GM21825 (cell line): ENCODE data around the gene LMX1A.

Source experiments
- ATAC-seq: cut with Tn5 transposase; IDR thresholded peaks from one replicate; pipeline ENCODE4 v1.9.1; 2021; ENCODE audit warnings: mild to moderate bottlenecking, moderate library complexity; ENCODE audit not compliant: unreplicated experiment

LMX1A gene

DNA sequence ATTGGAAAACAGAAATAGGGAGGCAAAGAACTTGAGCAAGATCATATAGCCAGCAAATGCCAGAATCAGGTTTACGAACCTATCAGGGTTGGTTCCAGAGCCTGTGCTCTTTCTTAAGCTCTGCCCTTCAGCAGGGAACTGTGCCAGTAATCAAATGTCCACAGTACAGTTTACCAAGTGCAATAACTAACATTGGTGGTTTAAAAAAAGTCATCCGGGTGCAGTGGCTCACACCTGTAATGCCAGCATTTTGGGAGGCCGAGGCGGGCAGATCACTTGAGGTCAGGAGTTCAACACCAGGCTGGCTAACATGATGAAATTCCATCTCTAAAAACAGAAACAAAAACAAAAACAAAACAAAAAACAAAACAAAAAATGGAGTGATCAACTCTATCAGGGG lies 182.7 kb downstream of the LMX1A start:
- no peak for ATAC-seq

DNA sequence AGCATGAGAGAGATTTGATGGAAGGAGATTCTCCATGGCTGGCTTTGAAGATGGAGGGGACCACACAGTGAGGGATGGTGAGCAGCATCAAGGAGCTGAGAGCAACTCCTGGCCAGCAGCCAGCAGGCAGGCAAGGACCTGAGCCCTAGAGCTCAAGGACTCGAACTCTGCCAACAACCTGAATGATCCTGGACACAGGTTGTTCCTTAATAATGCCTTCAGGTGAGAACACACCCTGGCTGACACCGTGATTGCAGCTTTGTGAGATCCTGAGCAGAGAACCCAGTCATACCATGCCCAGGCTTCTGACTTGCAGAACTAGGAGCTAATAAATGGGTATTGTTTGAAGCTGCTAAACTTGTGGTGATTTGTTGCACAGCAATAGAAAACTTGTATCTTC lies 183.1 kb downstream of the LMX1A start:
- no peak for ATAC-seq

DNA sequence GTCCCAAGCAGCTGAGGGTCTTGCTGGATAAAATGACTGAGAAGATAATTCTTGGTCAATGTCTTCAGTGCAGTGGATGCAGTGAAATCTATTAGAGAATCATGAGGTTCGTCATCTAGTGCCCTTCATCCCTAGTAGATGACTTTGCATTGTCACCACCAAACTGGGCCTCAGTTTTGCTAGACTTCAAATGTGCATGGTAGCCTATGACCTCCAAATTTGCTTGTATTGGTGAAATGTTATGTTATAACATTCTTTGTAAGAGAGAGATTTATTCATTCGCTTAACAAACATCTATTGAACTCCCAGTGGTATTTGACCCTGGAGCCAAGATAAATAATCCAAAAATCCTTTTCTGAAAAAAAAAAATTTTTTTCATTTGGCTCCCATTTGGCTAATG lies 183.8 kb downstream of the LMX1A start:
- no peak for ATAC-seq

DNA sequence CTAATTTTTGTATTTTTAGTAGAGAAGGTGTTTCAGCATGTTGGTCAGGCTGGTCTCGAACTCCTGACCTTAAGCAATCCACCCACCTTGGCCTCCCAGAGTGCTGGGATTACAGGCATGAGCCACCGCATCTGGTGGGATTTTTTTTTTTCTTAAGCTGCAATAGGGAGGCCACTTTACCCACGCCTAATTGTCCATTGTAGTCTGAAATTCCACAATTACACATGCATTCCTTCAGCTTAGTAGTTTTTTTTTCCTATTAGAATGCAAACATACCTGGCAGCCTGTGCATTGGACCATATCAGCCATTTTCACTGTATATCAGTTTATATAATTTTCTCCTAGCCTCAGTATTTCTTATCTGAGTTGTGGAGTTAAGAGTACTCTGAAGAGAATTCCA lies 186.8 kb downstream of the LMX1A start:
- ATAC-seq, result no peak

DNA sequence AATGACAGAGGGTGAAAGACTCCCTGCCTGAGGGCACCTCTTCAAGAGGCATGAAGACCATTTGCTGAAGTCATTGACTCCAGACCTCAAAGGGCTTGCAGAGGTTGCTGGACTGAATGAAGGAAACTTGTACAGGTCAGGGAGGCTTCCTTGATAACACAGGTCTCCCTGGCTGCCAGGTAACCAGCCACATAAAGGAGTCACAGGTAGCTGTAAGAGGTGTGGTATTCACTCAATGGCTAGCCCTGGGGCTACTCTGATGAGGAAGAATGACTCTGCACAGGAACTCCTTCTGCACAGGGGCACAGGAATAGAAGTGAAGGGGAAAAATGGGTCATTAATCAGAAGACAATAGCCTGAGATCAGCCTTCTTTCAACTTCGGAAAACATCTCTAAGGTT lies 187.5 kb downstream of the LMX1A start:
- no peak for ATAC-seq

DNA sequence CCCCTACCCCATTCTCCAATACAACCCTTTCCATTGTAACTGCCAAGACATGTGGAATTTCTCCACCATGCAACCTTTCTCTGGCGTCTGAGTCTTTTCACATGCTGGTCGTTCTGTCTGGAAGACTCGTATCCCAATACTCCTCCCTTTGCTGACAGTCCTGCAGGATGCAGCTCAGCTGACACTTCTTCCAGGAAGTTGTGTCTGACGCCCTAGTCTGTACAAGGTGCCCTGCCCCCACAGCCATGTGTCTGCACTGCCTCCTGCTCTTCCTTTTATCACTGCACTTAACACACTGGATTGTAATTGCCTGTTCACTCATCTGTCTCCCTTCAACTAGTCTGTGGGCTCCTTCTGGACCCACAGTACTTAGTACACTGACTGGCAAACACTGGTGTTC lies 188.0 kb downstream of the LMX1A start:
- no peak for ATAC-seq

DNA sequence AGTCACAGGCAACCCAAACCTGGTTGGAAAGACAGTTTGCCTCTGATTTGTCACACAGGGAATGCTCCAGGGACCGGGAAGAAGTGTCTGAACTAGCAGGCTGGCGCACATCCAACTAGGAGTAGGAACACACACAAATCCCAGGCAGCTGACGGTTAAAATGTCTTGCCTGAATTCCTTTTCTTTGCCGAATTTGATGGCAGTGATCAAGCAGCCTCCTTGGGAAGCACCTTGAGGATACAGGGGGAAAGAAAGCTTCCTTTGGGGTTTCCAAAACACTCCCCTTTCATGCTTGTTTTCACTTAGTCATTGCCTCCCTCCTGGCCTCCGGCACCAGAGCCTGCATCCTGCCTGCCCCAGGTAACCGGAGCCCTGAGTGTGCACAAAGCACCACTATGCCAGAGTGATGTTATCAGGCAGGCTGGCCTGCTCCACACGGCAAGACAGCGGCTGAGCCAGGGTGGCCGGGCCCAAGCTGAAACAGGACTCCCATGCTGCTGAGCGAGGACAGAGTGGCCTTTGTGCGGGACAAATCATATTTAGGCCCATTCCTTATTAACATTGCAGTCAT lies 193.8 kb downstream of the LMX1A start:
- no peak for ATAC-seq

DNA sequence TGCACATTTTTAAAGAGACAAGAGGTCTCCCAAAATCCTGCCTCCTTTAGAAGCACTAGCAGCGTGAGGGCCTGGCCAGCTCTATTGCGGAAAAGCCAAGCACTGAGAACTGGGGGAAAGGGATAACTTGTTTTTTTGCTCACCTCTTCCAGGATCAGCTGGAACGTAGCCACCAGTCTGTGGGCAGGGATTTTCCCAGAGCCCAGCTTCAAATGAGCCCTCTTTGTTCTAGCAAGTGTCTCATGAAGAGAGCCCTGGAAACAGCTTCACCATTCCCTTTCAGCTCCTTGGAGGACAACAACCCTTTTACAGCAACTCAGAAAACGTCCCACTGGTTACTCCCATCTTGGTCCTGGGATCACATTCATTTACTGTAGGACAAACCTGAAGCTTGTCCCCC lies 195.4 kb downstream of the LMX1A start:
- no peak for ATAC-seq

DNA sequence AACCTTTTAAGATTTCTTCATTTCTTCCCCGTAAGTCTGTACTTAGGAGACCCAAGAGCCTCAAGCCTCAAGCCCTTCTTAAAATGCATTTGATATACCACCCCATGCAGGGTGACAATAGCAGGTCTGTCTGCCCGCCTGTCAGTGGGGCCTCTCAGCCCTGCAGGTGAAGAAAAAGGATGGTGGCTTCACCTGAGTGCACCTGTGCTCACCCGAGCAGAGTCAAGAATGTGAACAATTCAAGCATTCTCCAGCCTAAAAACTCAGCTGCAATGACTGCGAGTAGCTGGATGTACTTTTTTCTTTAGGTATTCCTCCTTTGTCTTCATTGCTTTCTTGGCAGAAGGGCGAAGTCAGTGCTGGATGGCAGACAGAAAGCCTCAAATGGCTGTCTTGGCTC lies 203.3 kb downstream of the LMX1A start:
- ATAC-seq, result no peak

DNA sequence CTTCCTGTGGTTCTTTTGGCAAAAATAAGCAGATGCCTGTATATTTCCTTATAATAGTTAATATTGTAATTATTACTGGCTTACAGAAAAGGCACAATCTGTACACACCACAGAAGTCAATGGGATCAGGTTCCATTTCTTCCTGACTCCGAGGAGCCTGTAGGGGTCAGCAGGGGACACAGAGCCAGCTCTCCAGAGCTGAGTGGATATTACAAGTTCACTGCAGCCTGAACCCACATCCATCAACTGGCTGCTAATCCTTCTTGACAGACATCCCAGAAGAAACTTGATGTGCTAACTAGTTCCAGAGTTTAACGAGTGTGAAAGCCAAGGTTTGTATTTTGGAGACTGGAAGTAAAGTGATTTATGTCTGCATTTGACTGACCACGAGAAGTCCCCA lies 203.8 kb downstream of the LMX1A start:
- ATAC-seq, result no peak

DNA sequence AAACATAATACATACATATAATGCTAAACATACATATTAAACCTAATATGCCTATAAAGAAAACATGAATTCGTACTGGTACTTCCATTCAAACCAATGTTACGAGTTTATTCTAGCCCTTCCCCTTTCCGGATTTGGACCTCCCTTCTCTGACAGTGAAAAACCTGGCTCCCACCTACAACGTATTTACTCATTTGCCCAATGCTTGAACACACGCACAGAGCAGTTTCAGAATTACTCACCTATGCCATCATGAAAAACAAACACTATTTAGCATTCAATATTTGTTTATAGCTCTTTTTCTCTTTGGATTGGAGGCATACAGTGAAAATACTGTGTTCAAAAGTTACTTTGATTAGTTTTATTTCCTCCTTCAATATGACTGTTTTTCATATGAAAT lies 204.4 kb downstream of the LMX1A start:
- no peak for ATAC-seq
